Colonic mucosa (tissue), 4 donors: ENCODE data around the gene GHRH. TPM values are rescaled to one million over a fixed set of nuclear protein-coding genes. Genes with fewer than 3 reads are reported as not detected.

Experiments
- DNase-seq: peaks from one replicate; pipeline ENCODE4 v3.0.0-alpha.2; 2020
- H3K27ac ChIP-seq: fragments of 200-600 bp; one replicate; pipeline ENCODE4 v1.8.0; 2021
- H3K27me3 ChIP-seq: fragments of 200-600 bp; one replicate; pipeline ENCODE4 v1.8.0; 2021
- H3K36me3 ChIP-seq: fragments of 200-600 bp; one replicate; pipeline ENCODE4 v1.8.0; 2021
- H3K4me1 ChIP-seq: fragments of 200-600 bp; one replicate; pipeline ENCODE4 v1.8.0; 2021; ENCODE audit warnings: mild to moderate bottlenecking
- H3K4me3 ChIP-seq: fragments of 200-600 bp; one replicate; pipeline ENCODE4 v1.8.0; 2021
- H3K9ac ChIP-seq, 2 donors: one replicate each; pipeline ENCODE4 v1.7.0; 2013; ENCODE audit warnings: control low read depth in 2 of 2, low read depth in 2 of 2, low read length in 2 of 2
- H3K9me3 ChIP-seq: fragments of 200-600 bp; one replicate; pipeline ENCODE4 v1.8.0; 2021
- CTCF ChIP-seq: fragments of 200-600 bp; IDR thresholded peaks from one replicate; pipeline ENCODE4 v1.8.0; 2022; ENCODE audit warnings: antibody characterized with exemption, mild to moderate bottlenecking
- intact Hi-C: fragments of 100-400 bp; cut with DNase I; formaldehyde crosslinking; loops from one replicate; pipeline ENCODE4 v1.14.1; 2022
- total RNA-seq, 2 donors: library from RNA; stranded (reverse); fragmentation: NEBNext Ultra II Directional in 1 of 2; extraction: Animal tissue kit (Norgen Biotek cat#: 25700) in 1 of 2; gene quantifications; one replicate each; pipeline ENCODE4 v1.2.1, GENCODE V29; 2021
- donor health status: healthy.
- donor health status: DM: no; HTN: no; CAD: no.
- donor health status: DM: no; HTN: no; CAD: no.

GHRH gene
- total RNA-seq, 2 donors from 2014 or later = not detected

GRCh38 chr20:37259865-37260264 is 1.7 kb downstream of the GHRH start:
- H3K27ac ChIP-seq = no peak overlapping the region
- H3K27me3 ChIP-seq = no peaks in the 10 kb centered on the region
- no peaks in the 10 kb centered on the region for H3K9me3 ChIP-seq
- H3K4me3 ChIP-seq = no peak overlapping the region
- DNase-seq = no peak
- TF ChIP-seq CTCF = no peak
- intact Hi-C loops = loop anchor here (10.0 kb wide), 1 partner anchor 65 kb away; no protein-coding TSS in a partner anchor
- no peaks in the 10 kb centered on the region for H3K4me1 ChIP-seq
- no peaks in the 10 kb centered on the region for H3K36me3 ChIP-seq
- H3K9ac ChIP-seq = no peak overlapping the region

- no peak for DNase-seq
- no peak for TF ChIP-seq CTCF
Measured at GRCh38 chr20:37259031-37259430, 2.6 kb downstream of the GHRH start.

GRCh38 chr20:37257988-37258387 is 3.6 kb downstream of the GHRH start:
- Histone ChIP-seq H3K9ac (no peak overlapping the region), H3K4me3 (no peak overlapping the region), H3K36me3 (no peaks in the 10 kb centered on the region), H3K27ac (no peak overlapping the region), H3K9me3 (no peaks in the 10 kb centered on the region), H3K27me3 (no peaks in the 10 kb centered on the region), H3K4me1 (no peaks in the 10 kb centered on the region)
- no peak for DNase-seq
- no peak for TF ChIP-seq CTCF
- intact Hi-C loops = no loop called here

More at GRCh38 chr20:37259031-37259430, 2.6 kb downstream of the GHRH start:
- H3K27me3 ChIP-seq = no peaks in the 10 kb centered on the region
- no peak overlapping the region for H3K27ac ChIP-seq
- H3K9me3 ChIP-seq = no peaks in the 10 kb centered on the region
- no peak overlapping the region for H3K9ac ChIP-seq
- H3K4me3 ChIP-seq = no peak overlapping the region
- H3K36me3 ChIP-seq = no peaks in the 10 kb centered on the region
- intact Hi-C loops = no loop called here
- H3K4me1 ChIP-seq = no peaks in the 10 kb centered on the region

GRCh38 chr20:37257530-37257929 is 4.1 kb downstream of the GHRH start:
- no peak overlapping the region for H3K4me3 ChIP-seq
- no peak overlapping the region for H3K27ac ChIP-seq
- no peak overlapping the region for H3K9ac ChIP-seq
- DNase-seq = no peak
- H3K36me3 ChIP-seq = no peaks in the 10 kb centered on the region
- intact Hi-C loops = no loop called here
- no peaks in the 10 kb centered on the region for H3K9me3 ChIP-seq
- H3K4me1 ChIP-seq = no peaks in the 10 kb centered on the region
- H3K27me3 ChIP-seq = no peaks in the 10 kb centered on the region
- TF ChIP-seq CTCF = no peak

DNA sequence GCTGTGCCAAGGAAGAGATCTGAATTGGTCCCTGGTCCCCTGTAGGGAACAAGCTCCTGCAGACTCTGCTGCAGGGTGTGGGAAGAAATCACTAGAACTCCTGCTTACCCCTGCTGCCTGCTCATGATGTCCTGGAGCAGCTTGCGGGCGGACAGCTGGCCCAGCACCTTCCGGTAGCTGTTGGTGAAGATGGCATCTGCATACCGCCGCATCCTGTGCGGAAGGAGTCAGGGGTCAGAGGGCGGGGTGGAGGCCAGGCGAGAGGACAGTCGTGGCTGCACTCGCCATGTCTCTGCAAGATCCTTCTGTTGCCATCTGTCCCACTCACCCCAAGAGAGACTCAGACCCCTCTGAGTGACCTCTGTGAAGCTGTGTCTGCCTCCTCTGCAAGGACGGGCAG is 5.3 kb downstream of the GHRH start:
- Histone ChIP-seq H3K4me3 (no peak overlapping the region), H3K9me3 (no peaks in the 10 kb centered on the region), H3K36me3 (no peaks in the 10 kb centered on the region), H3K27me3 (no peaks in the 10 kb centered on the region), H3K4me1 (no peaks in the 10 kb centered on the region), H3K9ac (no peak overlapping the region), H3K27ac (no peak overlapping the region)
- no peak for DNase-seq
- intact Hi-C loops = no loop called here
- no peak for TF ChIP-seq CTCF
